Medulla oblongata (tissue), 1 donor: ENCODE data around the gene FRMD5.
A peak's percentile ranks its signal among the peaks of the same experiment; 100 is the strongest.

Experiments used
- DNase-seq: peaks from one replicate; pipeline ENCODE4 v3.0.0-alpha.2; 2015; ENCODE audit errors: extremely low spot score

Gene FRMD5

GRCh38 chr15:43975326-43975725, 219.7 kb downstream of the FRMD5 start:
- no peak for DNase-seq

- DNase-seq = no peak
These were observed 220.2 kb downstream of the FRMD5 start for GRCh38 chr15:43974852-43975251.

GRCh38 chr15:43969802-43970375, 225.2 kb downstream of the FRMD5 start:
- peak; percentile 71 for DNase-seq

GRCh38 chr15:43968551-43968950, 226.5 kb downstream of the FRMD5 start:
- DNase-seq = no peak

- DNase-seq = no peak
These were observed 228.4 kb downstream of the FRMD5 start for GRCh38 chr15:43966646-43967045.

GRCh38 chr15:43958861-43959330, 236.2 kb downstream of the FRMD5 start:
- peak; percentile 21 for DNase-seq

- DNase-seq = no peak
These were observed 237.3 kb downstream of the FRMD5 start for GRCh38 chr15:43957724-43958123.

- DNase-seq = no peak
These were observed 239.9 kb downstream of the FRMD5 start for GRCh38 chr15:43955140-43955539.

- no peak for DNase-seq
These were observed 240.9 kb downstream of the FRMD5 start for GRCh38 chr15:43954181-43954621.

GRCh38 chr15:43953402-43953801, 241.7 kb downstream of the FRMD5 start:
- no peak for DNase-seq

GRCh38 chr15:43950531-43950930, 244.5 kb downstream of the FRMD5 start:
- DNase-seq = no peak

GRCh38 chr15:43948691-43949325, 246.3 kb downstream of the FRMD5 start:
- DNase-seq = no peak

GRCh38 chr15:43943511-43943910, 251.6 kb downstream of the FRMD5 start:
- no peak for DNase-seq

- DNase-seq = no peak
These were observed 252.9 kb downstream of the FRMD5 start for GRCh38 chr15:43942194-43942593.

GRCh38 chr15:43941555-43941954, 253.5 kb downstream of the FRMD5 start:
- DNase-seq = no peak

- DNase-seq = no peak
These were observed 254.0 kb downstream of the FRMD5 start for GRCh38 chr15:43941071-43941470.

GRCh38 chr15:43939070-43939469, 256.0 kb downstream of the FRMD5 start:
- no peak for DNase-seq

- DNase-seq = peak; percentile 61
These were observed 260.6 kb downstream of the FRMD5 start for GRCh38 chr15:43934480-43934879.

- DNase-seq = no peak
These were observed 262.2 kb downstream of the FRMD5 start for GRCh38 chr15:43932907-43933306.

- no peak for DNase-seq
These were observed 263.2 kb downstream of the FRMD5 start for GRCh38 chr15:43931790-43932435.

GRCh38 chr15:43931119-43931518, 264.0 kb downstream of the FRMD5 start:
- DNase-seq = no peak

- no peak for DNase-seq
These were observed 264.5 kb downstream of the FRMD5 start for GRCh38 chr15:43930556-43930955.

- DNase-seq = no peak
These were observed 265.0 kb downstream of the FRMD5 start for GRCh38 chr15:43930079-43930478.
